ENCODE measurements around the gene HLA-DOB.

HLA-DOB gene

DNA sequence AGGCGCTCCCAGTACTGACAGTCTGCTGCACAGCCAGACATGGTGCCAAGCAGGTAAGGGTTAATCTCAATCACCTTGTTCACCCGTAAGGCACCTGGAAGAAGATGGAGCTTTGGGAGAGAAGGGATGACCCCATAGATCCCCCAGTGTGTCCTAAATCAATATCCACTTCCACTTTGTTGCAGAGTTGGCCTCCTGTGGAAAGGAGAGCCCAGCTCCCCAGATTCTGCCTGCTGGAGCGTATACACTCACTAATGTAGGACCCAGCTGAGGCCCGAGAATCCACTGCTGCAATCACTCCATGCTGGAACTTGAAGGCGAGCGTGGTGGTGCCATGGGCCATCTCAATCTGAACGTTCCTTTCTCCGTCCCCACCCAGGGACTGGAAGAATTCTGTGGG, 25.9 kb upstream of the HLA-DOB start:
- H3K9me3 ChIP-seq (replicated peaks; ENCODE audit: insufficient read depth, low read length), result no peaks in the 10 kb centered on the region
- H3K36me3 ChIP-seq (replicated peaks; ENCODE audit: insufficient read depth, low read length), result no peaks in the 10 kb centered on the region
- no peaks in the 10 kb centered on the region for H3K27me3 ChIP-seq (replicated peaks; ENCODE audit: insufficient read depth, low read length)
- H3K9me2 ChIP-seq (replicated peaks; ENCODE audit: insufficient read depth, low read length), result no peaks in the 10 kb centered on the region
- H3K79me2 ChIP-seq (ENCODE audit: low read length), result peaks cover 43% of the 10 kb centered on the region
- H3F3A ChIP-seq (ENCODE audit: insufficient read depth, low read length), result peaks cover 27% of the 10 kb centered on the region
- DNase-seq, result no peak
- no peak overlapping the region for H3K4me3 ChIP-seq (ENCODE audit: low read length)
- TF ChIP-seq, protein P1, sequence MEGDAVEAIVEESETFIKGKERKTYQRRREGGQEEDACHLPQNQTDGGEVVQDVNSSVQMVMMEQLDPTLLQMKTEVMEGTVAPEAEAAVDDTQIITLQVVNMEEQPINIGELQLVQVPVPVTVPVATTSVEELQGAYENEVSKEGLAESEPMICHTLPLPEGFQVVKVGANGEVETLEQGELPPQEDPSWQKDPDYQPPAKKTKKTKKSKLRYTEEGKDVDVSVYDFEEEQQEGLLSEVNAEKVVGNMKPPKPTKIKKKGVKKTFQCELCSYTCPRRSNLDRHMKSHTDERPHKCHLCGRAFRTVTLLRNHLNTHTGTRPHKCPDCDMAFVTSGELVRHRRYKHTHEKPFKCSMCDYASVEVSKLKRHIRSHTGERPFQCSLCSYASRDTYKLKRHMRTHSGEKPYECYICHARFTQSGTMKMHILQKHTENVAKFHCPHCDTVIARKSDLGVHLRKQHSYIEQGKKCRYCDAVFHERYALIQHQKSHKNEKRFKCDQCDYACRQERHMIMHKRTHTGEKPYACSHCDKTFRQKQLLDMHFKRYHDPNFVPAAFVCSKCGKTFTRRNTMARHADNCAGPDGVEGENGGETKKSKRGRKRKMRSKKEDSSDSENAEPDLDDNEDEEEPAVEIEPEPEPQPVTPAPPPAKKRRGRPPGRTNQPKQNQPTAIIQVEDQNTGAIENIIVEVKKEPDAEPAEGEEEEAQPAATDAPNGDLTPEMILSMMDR (IDR thresholded peaks at IDR 0.05; ENCODE audit: low read length), result no peak
- TF ChIP-seq EZH2 (optimal IDR thresholded peaks at IDR 0.05; ENCODE audit: low read depth, low read length) (no peak), EZH2phosphoT487 (IDR thresholded peaks at IDR 0.05; ENCODE audit: low read length) (no peak)
- H3K4me2 ChIP-seq (ENCODE audit: low read depth, low read length), result peak overlapping the region; percentile 82; the same call in 1 of the 2 replicates
- H3K27ac ChIP-seq (ENCODE audit: low read length), result no peak overlapping the region
- no peaks in the 10 kb centered on the region for H4K20me1 ChIP-seq (ENCODE audit: insufficient read depth, low read length)
- H3K9ac ChIP-seq (ENCODE audit: low read length), result no peak overlapping the region
- no peak overlapping the region for H2AFZ ChIP-seq (ENCODE audit: low read length)
- peaks cover 21% of the 10 kb centered on the region for H3K4me1 ChIP-seq (ENCODE audit: low read length)

DNA sequence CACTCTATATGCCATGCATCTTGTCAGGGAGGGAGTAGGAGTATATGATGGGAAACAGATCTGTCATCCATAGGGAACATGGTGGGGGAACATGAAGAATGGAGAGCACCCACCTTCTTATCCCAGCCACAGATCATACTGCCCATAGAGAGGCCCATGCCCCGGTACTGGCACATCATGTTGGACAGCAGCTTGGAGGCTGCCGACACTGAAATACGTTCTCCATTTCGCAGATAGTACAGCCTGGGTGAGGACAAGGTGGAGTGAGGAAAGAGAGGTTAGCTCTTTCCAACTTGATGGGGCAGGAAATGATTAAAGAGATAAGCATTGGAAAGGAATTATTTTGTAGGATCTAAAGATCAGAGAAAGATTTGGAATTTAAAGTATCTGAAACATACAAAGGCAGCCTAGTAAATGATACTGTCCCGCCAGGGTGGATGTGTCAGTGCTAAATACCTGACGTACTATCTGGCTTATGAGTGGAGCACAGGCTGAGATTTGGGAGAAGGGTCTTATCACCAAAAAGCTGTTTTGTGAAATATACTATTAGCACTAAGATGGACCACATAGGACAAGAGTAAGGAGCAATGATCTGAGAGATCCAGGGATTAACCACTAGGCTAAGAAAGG, 25.3 kb upstream of the HLA-DOB start:
- Histone ChIP-seq H3K4me2 (ENCODE audit: low read depth, low read length) (no peak overlapping the region), H3K27ac (ENCODE audit: low read length) (no peak overlapping the region), H3K4me1 (ENCODE audit: low read length) (peaks cover 24% of the 10 kb centered on the region), H3K36me3 (replicated peaks; ENCODE audit: insufficient read depth, low read length) (no peaks in the 10 kb centered on the region), H3K9me2 (replicated peaks; ENCODE audit: insufficient read depth, low read length) (no peaks in the 10 kb centered on the region), H3K79me2 (ENCODE audit: low read length) (peaks cover 47% of the 10 kb centered on the region), H3K9ac (ENCODE audit: low read length) (no peak overlapping the region), H3K9me3 (replicated peaks; ENCODE audit: insufficient read depth, low read length) (no peaks in the 10 kb centered on the region), H2AFZ (ENCODE audit: low read length) (no peak overlapping the region), H4K20me1 (ENCODE audit: insufficient read depth, low read length) (no peaks in the 10 kb centered on the region), H3K4me3 (ENCODE audit: low read length) (no peak overlapping the region), H3F3A (ENCODE audit: insufficient read depth, low read length) (peaks cover 27% of the 10 kb centered on the region), H3K27me3 (replicated peaks; ENCODE audit: insufficient read depth, low read length) (no peaks in the 10 kb centered on the region)
- DNase-seq, result no peak
- TF ChIP-seq EZH2phosphoT487 (IDR thresholded peaks at IDR 0.05; ENCODE audit: low read length) (no peak), EZH2 (optimal IDR thresholded peaks at IDR 0.05; ENCODE audit: low read depth, low read length) (no peak)
- TF ChIP-seq, protein P1 (IDR thresholded peaks at IDR 0.05; ENCODE audit: low read length), result no peak

DNA sequence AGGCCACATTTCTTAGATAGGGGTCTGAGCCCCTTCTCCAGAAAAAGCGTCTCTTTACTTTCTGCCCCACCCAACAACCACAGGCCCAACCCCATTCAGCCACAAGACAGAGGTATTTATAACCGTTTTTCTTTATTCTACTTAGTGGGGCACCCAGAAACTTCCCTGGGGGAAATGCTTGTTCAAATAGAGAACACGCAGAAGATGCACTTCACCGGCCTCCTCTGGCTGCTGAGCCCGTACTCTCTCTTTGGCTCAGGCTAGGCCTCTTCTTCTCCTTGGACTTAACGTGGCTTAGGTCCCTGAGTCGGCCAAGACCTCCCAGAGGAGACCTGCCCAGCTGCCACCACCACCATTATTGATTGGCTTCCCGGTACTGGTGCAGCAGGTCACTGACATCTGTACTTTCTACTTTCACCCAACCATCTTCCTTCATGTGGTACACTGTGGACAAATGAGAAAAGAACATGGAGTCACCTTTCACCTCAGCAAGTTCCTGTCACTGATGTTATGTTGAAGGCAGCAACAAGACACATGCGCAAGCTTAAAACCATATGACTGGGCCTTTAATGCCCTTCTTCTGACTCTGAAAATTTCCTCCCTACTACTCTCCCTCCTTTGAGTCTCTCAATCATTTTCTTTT, 23.9 kb upstream of the HLA-DOB start:
- H3K9ac ChIP-seq (ENCODE audit: low read length), result no peak overlapping the region
- no peaks in the 10 kb centered on the region for H3K9me2 ChIP-seq (replicated peaks; ENCODE audit: insufficient read depth, low read length)
- no peak overlapping the region for H3K4me2 ChIP-seq (ENCODE audit: low read depth, low read length)
- no peaks in the 10 kb centered on the region for H3K27me3 ChIP-seq (replicated peaks; ENCODE audit: insufficient read depth, low read length)
- peaks cover 20% of the 10 kb centered on the region for H3F3A ChIP-seq (ENCODE audit: insufficient read depth, low read length)
- DNase-seq, result no peak
- peaks cover 25% of the 10 kb centered on the region for H3K4me1 ChIP-seq (ENCODE audit: low read length)
- TF ChIP-seq, protein P1 (IDR thresholded peaks at IDR 0.05; ENCODE audit: low read length), result no peak
- TF ChIP-seq EZH2 (optimal IDR thresholded peaks at IDR 0.05; ENCODE audit: low read depth, low read length) (no peak), EZH2phosphoT487 (IDR thresholded peaks at IDR 0.05; ENCODE audit: low read length) (no peak)
- H3K36me3 ChIP-seq (replicated peaks; ENCODE audit: insufficient read depth, low read length), result no peaks in the 10 kb centered on the region
- H2AFZ ChIP-seq (ENCODE audit: low read length), result no peak overlapping the region
- no peaks in the 10 kb centered on the region for H4K20me1 ChIP-seq (ENCODE audit: insufficient read depth, low read length)
- H3K9me3 ChIP-seq (replicated peaks; ENCODE audit: insufficient read depth, low read length), result no peaks in the 10 kb centered on the region
- no peak overlapping the region for H3K4me3 ChIP-seq (ENCODE audit: low read length)
- peaks cover 42% of the 10 kb centered on the region for H3K79me2 ChIP-seq (ENCODE audit: low read length)
- H3K27ac ChIP-seq (ENCODE audit: low read length), result no peak overlapping the region

Measured in MM.1S (cell line).